PC-9 (cell line): ENCODE measurements around the gene EXOC4. TPM values are rescaled to one million over a fixed set of nuclear protein-coding genes. Genes with fewer than 3 reads are reported as not detected.

ENCODE experiments used
- BruUV-seq: library from RNA; stranded (reverse); fragments of 400-500 nt; replicated peaks from 2 replicates; lab custom pipeline; 2021; lab: Mats Ljungman, UMichigan
- CTCF ChIA-PET: fragments of 300-600 bp; sonication (Branson Sonifier 250); formaldehyde crosslinking; loops from one replicate; lab custom pipeline; 2022; ENCODE audit warnings: antibody characterized with exemption; lab: Charles Lee
- POLR2A ChIA-PET: fragments of 300-600 bp; sonication (Branson Sonifier 250); formaldehyde crosslinking; loops from one replicate; lab custom pipeline; 2022; ENCODE audit warnings: antibody characterized with exemption; ENCODE audit not compliant: unreplicated experiment; lab: Charles Lee
- DNase-seq, 2 experiments: peaks; one replicate each; pipeline versions ENCODE4 v3.0.0 to v3.0.0-alpha.2; 2015 to 2022; ENCODE audit warnings: mixed read lengths in 1 of 2
- H2AFZ ChIP-seq: fragments of 200-600 bp; sonication (generic); 2 replicates; pipeline ENCODE4 v1.8.1; 2017; ENCODE audit warnings: antibody characterized with exemption
- H3F3A ChIP-seq: fragments of 200-600 bp; sonication (generic); 2 replicates; pipeline ENCODE4 v1.8.1; 2017; ENCODE audit warnings: antibody characterized with exemption, mild to moderate bottlenecking, low read depth; ENCODE audit not compliant: insufficient read depth
- H3K27ac ChIP-seq: fragments of 200-600 bp; sonication (generic); 2 replicates; pipeline ENCODE4 v1.6.1; 2016; ENCODE audit warnings: mixed run types
- H3K27me3 ChIP-seq: fragments of 200-600 bp; sonication (generic); 2 replicates; pipeline ENCODE4 v1.6.1; 2016; ENCODE audit warnings: low read depth, mixed run types; ENCODE audit not compliant: insufficient read depth
- H3K36me3 ChIP-seq: fragments of 200-600 bp; sonication (generic); 2 replicates; pipeline ENCODE4 v1.6.1; 2016; ENCODE audit warnings: low read depth, mixed run types
- H3K4me1 ChIP-seq: fragments of 200-600 bp; sonication (generic); replicated peaks from 2 replicates; pipeline ENCODE4 v1.6.1; 2016; ENCODE audit warnings: mixed run types; ENCODE audit not compliant: insufficient read depth
- H3K4me2 ChIP-seq: fragments of 200-600 bp; sonication (generic); 2 replicates; pipeline ENCODE4 v1.6.1; 2017; ENCODE audit warnings: mixed run types
- H3K4me3 ChIP-seq: fragments of 200-600 bp; sonication (generic); 2 replicates; pipeline ENCODE4 v1.6.1; 2016; ENCODE audit warnings: mixed run types
- H3K79me2 ChIP-seq: fragments of 200-600 bp; sonication (generic); 2 replicates; pipeline ENCODE4 v1.6.1; 2017; ENCODE audit warnings: low read depth, mixed run types
- H3K9me2 ChIP-seq: fragments of 200-600 bp; sonication (generic); 2 replicates; pipeline ENCODE4 v1.8.1; 2017; ENCODE audit warnings: mild to moderate bottlenecking; ENCODE audit not compliant: insufficient read depth
- H3K9me3 ChIP-seq: fragments of 200-600 bp; sonication (generic); 2 replicates; pipeline ENCODE4 v1.8.1; 2016; ENCODE audit warnings: low read depth; ENCODE audit not compliant: insufficient read depth
- H4K20me1 ChIP-seq: fragments of 200-600 bp; sonication (generic); 2 replicates; pipeline ENCODE4 v1.8.1; 2017; ENCODE audit not compliant: insufficient read depth
- CTCF ChIP-seq: fragments of 200-600 bp; sonication (generic); conservative IDR thresholded peaks from 2 replicates; pipeline ENCODE4 v1.6.1; 2017; ENCODE audit warnings: mixed run types, antibody characterized with exemption, mild to moderate bottlenecking, moderate library complexity
- EZH2 ChIP-seq: fragments of 200-600 bp; sonication (generic); IDR thresholded peaks from 2 replicates; pipeline ENCODE4 v1.8.0; 2017; ENCODE audit warnings: antibody characterized with exemption, low read depth
- intact Hi-C: fragments of 100-400 bp; cut with micrococcal nuclease; formaldehyde crosslinking; loops from one replicate; pipeline ENCODE4 v1.10.0; 2022; ENCODE audit not compliant: unreplicated experiment
- total RNA-seq: library from RNA; stranded (reverse); gene quantifications from 2 replicates; pipeline ENCODE4 v1.2.3, GENCODE V29; 2021

EXOC4 gene
- total RNA-seq, 1 experiment from 2014 or later = 101 TPM

- no TSS peak for BruUV-seq
- ChIA-PET CTCF (no interaction called here), POLR2A (no interaction called here)
- no peak for TF ChIP-seq EZH2
- no peak for TF ChIP-seq CTCF
- H3K27ac ChIP-seq = no peak overlapping the region
- no peaks in the 10 kb centered on the region for H3K9me3 ChIP-seq
- no peak overlapping the region for H3K4me3 ChIP-seq
- no peaks in the 10 kb centered on the region for H3K4me1 ChIP-seq
- intact Hi-C loops = no loop called here
- no peaks in the 10 kb centered on the region for H3K79me2 ChIP-seq
- no peaks in the 10 kb centered on the region for H4K20me1 ChIP-seq
- H3K36me3 ChIP-seq = no peaks in the 10 kb centered on the region
- no peak for DNase-seq
- no peaks in the 10 kb centered on the region for H3K27me3 ChIP-seq
- H2AFZ ChIP-seq = no peak overlapping the region
- H3K9me2 ChIP-seq = no peaks in the 10 kb centered on the region
- no peak overlapping the region for H3K4me2 ChIP-seq
- no peaks in the 10 kb centered on the region for H3F3A ChIP-seq
Observed at GRCh38 chr7:134048166-134048565, 795.3 kb downstream of the EXOC4 start.

- intact Hi-C loops = no loop called here
- Histone ChIP-seq H2AFZ (no peak overlapping the region), H3K79me2 (no peaks in the 10 kb centered on the region), H4K20me1 (no peaks in the 10 kb centered on the region), H3K4me3 (no peak overlapping the region), H3K9me3 (no peaks in the 10 kb centered on the region), H3K36me3 (no peaks in the 10 kb centered on the region), H3K27ac (no peak overlapping the region), H3K27me3 (no peaks in the 10 kb centered on the region), H3K4me1 (no peaks in the 10 kb centered on the region), H3F3A (no peaks in the 10 kb centered on the region), H3K4me2 (no peak overlapping the region), H3K9me2 (no peaks in the 10 kb centered on the region)
- POLR2A ChIA-PET = no interaction called here
- CTCF ChIA-PET = interaction anchor here (0.7 kb wide), 1 partner anchor 13 kb away, joined by 8 read pairs; no protein-coding TSS in a partner anchor
- BruUV-seq = no TSS peak
- TF ChIP-seq EZH2 = no peak
- TF ChIP-seq CTCF = no peak
- no peak for DNase-seq
Observed at GRCh38 chr7:134051020-134051419, 798.1 kb downstream of the EXOC4 start.

DNA sequence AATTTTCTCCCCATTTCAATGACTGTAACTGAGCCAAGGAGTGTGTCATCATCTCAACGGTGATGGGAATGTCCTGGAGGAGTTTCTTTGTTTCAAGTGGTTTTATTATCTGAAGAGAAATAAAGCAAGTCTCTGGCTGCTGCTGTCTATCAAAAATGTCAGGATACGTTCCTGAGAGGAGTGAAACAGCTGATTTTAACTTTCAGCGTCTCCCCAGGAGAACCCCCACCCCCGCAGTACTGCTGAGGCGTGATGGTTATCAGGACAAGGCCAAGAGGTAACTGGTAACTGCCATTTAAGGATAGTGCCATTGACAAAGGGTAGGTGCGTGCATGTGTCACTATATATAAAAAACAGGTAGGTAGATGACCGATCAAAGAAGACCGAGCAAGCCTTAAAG lies 803.9 kb downstream of the EXOC4 start:
- ChIA-PET CTCF (no interaction called here), POLR2A (no interaction called here)
- no peaks in the 10 kb centered on the region for H3F3A ChIP-seq
- H3K27ac ChIP-seq = no peak overlapping the region
- no peaks in the 10 kb centered on the region for H4K20me1 ChIP-seq
- intact Hi-C loops = no loop called here
- no peaks in the 10 kb centered on the region for H3K9me3 ChIP-seq
- H3K4me3 ChIP-seq = no peak overlapping the region
- no peak overlapping the region for H3K4me2 ChIP-seq
- H2AFZ ChIP-seq = no peak overlapping the region
- H3K27me3 ChIP-seq = no peaks in the 10 kb centered on the region
- no peaks in the 10 kb centered on the region for H3K9me2 ChIP-seq
- no peaks in the 10 kb centered on the region for H3K4me1 ChIP-seq
- no peak for DNase-seq
- BruUV-seq = no TSS peak
- H3K36me3 ChIP-seq = no peaks in the 10 kb centered on the region
- H3K79me2 ChIP-seq = no peaks in the 10 kb centered on the region
- TF ChIP-seq EZH2 (no peak), CTCF (no peak)
